GM15510 (cell line): ENCODE results near the gene NIT1.

ENCODE experiments used
- POLR2A ChIP-seq: IDR thresholded peaks from 3 replicates; pipeline ENCODE4 v1.6.1; 2011; ENCODE audit warnings: borderline replicate concordance; ENCODE audit not compliant: insufficient read length; ENCODE audit errors: extremely low read depth

The NIT1 gene

DNA sequence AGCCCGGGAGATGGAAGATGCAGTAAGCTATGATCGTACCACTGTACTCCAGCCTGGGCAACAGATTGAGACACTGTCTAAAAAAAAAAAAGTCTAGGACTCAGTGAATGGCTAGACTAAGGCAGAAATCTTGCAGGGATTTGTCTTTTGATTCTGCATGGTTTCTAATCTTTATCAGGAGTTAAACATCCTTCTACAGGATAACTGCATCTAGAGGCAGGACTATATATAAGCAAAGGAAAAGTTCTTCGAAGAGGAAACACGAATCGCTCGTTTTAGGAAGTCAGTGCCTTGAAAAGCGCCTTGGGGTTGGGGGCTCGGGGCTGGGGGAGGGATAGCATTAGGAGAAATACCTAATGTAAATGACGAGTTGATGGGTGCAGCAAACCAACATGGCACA, 35.3 kb downstream of the NIT1 start:
- TF ChIP-seq POLR2A = no peak

DNA sequence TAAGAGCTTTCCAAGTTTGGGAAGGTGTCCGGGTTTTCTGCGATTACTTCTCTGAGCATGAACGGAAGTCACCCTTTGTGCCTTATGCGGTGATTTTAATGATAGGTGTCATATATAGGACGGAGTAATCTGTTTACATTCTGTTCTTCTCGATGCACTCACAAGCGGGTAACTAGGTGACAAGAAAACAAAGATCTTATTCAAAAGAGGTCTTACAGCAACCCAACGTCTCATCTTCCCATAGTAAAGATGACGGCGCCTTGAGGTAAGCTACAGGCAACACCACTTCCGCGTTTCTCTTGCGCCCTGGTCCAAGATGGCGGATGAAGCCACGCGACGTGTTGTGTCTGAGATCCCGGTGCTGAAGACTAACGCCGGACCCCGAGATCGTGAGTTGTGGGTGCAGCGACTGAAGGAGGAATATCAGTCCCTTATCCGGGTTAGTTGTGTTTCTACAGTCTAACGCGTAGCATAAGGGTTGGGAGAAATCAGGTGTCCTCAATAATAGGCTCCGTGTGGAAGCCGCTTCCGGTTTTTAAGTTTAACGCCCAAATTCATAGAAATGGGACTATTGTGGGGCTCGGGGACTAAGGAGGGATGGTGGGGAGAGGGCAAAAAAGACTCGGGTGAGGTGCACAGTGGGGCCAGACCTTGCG, 35.9 kb downstream of the NIT1 start, which contains the start of gene UFC1:
UFC1 (plus strand) TSS at position 297 of the 656 bp plus-strand sequence; CDS start at position 317, 20 bp downstream.
- peak; percentile 86 for TF ChIP-seq POLR2A

DNA sequence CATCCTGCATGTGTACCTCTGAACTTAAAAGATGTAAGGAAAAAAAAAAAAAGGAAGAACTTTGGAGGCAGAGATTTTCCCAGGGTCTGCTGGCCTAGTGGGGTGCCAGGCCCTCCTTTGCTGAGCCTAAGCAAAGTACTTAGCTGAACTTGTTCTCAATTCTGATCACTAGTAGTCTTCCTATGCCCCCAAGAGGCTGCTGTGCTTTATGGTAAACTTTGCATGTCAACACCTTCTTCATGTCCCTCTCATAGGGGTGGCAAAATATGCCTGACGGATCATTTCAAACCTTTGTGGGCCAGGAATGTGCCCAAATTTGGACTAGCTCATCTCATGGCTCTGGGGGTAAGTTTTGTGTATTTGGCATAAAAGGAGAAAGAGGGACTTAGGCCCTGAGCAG, 40.0 kb downstream of the NIT1 start:
- TF ChIP-seq POLR2A = no peak

DNA sequence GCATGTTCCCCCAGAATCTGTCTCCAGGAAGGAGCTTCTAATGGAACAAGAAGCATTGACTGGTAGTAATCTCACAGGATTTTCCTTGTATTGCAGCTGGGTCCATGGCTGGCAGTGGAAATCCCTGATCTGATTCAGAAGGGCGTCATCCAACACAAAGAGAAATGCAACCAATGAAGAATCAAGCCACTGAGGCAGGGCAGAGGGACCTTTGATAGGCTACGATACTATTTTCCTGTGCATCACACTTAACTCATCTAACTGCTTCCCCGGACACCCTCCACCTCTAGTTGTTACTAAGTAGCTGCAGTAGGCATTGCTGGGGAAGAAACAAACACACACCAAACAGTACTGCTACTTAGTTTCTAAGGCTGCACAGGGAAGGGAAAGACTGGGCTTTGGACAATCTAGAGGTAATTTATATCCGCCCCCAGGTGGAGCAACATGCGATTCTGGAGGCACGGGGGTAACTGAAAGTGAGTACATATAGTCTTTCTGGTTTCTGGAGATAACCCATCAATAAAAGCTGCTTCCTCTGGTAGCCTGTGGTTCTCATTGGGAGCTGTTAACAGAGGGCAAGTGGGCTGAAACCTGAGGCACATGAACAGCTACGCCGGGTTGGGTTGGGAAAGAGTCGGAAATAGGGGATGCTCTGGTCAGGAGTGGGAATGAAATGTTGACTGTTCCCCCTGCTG, 40.6 kb downstream of the NIT1 start:
- TF ChIP-seq POLR2A = no peak

DNA sequence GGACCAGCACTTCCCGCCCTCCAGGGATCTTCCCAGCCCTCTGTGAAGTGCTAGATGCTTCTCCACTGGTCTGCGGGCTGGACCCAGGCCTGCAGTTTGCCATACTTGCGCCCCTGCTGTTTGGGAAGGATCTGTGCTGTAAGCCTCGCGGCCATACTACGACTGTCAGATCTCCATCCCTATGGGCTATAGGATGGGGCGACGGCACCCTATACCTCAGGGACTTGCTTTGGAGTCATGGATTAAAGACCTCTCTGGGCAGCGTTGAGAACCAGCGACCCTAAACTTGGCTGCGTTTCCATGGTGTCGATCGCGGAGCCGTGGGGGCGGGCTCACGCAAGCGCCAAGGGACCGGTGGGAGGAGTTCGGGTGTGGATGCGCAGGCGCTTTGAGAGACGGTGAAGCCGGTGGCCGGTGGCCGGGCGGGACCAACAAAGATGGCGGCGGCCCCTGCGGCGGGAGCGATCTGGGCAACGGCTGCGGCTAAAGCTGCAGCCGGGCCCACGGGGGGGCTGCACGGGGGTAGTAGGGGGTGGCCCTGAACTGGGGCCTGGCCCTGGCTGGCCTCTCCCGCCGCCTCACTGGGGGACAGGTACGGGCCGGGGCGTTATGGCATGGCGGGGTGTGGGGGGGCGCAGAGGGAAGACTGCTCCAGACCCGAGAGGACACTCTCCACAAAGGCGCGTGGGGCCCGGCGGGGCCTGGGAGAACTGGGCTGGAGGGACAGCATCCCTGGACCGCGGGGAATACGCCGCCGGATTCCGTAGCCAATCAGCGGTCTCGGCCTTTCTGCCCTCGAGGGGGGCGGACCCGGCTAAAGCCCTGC, 41.4 kb downstream of the NIT1 start, which contains the start of gene USP21:
USP21 (plus strand) TSS at position 414 of the 826 bp plus-strand sequence. CDS start 1,141 bp downstream, outside the sequence.
- TF ChIP-seq POLR2A = peak; percentile 88

DNA sequence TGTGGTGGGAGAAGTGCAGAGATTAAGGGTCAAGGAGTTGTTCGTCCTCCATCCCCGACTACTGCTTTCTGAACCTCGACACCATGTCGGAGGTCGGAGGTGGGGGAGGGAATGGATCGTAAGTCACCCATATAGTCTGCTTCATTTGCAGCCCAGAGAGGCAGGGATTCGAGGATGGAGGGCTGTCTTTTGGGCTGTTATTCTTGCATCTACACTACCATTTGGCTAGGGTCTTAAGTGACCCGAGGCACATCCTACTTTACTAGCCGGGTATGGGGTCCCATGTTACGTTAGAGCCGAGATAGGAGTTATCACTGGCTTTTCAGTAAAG, 42.0 kb downstream of the NIT1 start:
- TF ChIP-seq POLR2A = no peak

DNA sequence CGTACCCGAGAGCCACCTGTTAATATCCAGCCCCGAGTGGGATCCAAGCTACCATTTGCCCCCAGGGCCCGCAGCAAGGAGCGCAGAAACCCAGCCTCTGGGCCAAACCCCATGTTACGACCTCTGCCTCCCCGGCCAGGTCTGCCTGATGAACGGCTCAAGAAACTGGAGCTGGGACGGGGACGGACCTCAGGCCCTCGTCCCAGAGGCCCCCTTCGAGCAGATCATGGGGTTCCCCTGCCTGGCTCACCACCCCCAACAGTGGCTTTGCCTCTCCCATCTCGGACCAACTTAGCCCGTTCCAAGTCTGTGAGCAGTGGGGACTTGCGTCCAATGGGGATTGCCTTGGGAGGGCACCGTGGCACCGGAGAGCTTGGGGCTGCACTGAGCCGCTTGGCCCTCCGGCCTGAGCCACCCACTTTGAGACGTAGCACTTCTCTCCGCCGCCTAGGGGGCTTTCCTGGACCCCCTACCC, 42.8 kb downstream of the NIT1 start:
- no peak for TF ChIP-seq POLR2A

DNA sequence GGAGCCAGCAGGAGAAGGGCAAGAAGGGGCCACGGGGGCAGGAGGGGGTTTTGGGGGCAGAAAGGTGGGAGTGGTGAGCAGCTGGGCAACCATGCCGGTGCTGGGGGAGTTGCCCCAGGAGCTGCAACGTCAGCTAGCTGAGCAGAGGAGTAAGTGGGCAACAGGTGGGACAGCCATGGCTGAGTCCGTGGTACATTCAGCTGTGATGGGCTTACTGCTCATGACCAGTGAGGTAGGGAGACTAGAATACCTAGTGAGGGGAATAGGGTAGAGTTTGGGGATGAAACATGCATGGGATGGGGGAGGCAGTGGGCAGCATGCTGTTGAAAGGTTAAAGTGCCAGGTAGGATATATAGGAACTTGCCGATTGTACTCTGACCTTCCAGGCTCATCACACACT, 43.7 kb downstream of the NIT1 start:
- TF ChIP-seq POLR2A = no peak

DNA sequence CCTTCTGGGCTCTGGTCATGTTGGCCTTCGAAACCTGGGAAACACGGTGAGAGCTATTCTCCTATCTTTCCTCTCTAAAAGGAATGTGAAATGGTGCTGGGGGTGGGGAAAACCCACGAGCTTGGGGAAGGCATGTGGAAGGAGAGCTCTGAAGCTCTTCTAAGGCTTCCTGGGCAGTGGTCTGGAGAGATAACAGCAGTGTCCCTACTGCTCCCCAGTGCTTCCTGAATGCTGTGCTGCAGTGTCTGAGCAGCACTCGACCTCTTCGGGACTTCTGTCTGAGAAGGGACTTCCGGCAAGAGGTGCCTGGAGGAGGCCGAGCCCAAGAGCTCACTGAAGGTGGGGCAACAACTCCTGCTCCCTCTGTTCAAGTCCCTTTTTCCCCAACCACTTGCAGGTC, 44.1 kb downstream of the NIT1 start:
- no peak for TF ChIP-seq POLR2A

DNA sequence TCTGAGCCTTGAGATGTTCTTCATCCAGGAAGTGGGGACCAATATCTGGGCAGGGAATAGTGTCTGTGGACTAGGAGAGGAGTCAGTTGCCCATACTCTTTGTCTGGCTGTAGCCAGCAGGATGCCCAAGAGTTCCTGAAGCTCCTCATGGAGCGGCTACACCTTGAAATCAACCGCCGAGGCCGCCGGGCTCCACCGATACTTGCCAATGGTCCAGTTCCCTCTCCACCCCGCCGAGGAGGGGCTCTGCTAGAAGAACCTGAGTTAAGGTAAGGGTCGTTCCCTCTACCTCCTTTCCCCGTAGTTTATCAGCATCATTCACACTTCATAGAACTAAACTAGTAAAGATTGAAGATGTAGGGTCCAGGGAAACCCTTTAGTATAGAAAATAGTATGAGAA, 44.9 kb downstream of the NIT1 start:
- TF ChIP-seq POLR2A = no peak

DNA sequence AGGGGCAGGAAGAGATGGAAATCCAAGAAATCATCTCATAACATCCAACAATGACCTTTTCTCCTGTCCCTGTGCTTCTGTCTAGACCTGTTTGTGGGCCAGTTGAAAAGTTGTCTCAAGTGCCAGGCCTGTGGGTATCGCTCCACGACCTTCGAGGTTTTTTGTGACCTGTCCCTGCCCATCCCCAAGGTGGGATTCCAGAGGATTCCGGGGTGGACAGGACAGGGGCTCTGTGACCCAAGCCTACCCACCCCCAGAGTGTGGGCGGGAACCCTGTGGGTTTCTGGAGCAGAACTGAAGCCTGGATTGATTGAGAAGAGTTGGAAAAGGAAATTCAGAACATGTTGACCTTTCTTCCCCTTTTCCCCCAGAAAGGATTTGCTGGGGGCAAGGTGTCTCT, 45.9 kb downstream of the NIT1 start:
- TF ChIP-seq POLR2A = no peak

DNA sequence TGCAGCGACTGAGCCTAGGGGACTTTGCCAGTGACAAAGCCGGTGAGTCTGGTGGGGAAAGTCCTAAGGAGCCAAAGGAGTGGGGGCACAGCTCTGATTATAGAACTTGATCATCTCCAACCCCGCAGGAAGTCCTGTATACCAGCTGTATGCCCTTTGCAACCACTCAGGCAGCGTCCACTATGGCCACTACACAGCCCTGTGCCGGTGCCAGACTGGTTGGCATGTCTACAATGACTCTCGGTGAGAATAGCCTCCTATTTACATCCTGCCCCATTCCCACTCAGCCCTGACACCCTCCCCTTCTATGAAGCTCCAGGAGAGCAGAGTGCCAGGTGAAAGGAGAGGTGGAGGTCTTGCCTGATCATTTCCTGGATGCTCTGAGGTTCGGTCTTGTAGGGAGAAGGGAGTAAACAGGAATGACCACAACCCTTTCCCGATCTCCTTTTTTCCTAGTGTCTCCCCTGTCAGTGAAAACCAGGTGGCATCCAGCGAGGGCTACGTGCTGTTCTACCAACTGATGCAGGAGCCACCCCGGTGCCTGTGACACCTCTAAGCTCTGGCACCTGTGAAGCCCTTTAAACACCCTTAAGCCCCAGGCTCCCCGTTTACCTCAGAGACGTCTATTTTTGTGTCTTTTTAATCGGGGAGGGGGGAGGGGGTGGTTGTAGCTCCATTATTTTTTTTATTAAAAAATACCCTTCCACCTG, 47.2 kb downstream of the NIT1 start:
- TF ChIP-seq POLR2A = no peak

DNA sequence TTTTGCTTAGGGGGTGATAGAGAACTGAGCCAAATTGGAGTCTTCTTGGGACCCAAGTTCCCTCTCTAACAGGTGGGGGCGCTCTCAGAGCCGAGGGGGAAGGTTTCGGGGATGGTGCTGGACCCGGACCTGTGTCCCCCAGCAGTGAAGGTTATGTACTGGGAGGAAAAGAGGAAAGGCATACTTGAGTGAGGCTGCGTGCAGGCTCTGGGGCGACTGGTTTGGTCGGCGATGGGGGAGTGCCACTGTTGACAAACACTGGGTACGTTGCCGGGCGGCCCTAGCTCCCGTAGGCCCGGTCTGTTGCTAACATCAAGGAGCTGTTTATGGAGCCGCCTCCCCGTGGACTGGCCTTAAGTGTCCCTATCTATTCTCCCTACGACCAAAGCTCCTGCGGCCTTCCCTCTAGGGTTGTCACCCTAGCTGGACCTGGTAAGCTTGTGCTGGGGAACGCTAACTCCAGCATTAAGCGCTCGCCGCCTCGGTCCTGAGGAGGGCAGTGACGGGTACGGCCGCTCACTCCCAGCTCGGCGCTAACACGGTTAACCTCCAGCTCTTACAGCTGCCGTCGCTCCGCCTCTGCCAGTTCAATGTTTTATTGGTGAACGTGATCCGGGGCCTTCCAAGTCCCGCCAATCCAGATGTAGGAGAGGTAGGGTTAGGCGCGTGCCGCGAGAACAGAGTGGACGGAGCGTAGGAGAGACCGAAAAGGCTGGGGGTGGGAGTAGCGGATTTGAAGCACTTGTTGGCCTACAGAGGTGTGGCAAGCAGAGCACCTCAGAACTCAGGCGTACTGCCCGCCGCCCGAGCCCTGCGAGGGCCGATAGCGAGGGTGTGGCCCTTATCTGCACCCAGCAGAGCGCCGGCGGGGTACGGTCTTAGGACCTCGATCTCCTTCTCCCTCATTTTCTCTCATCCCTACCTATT, 48.1 kb downstream of the NIT1 start, which contains the start of gene PPOX:
PPOX (plus strand) TSS at position 685 of the 927 bp plus-strand sequence. CDS start 422 bp downstream, outside the sequence.
- peak; percentile 80 for TF ChIP-seq POLR2A
